GM21737 (cell line): Measurements from ENCODE around the gene ALKAL2.
"Not testable (repeated sequence)": the region's sequence is repeated elsewhere in the genome, so short reads cannot be mapped to it uniquely, and the experiment has no call there.

ENCODE experiments used
- ATAC-seq: cut with Tn5 transposase; IDR thresholded peaks from one replicate; pipeline ENCODE4 v1.9.1; 2021; ENCODE audit warnings: mild to moderate bottlenecking, moderate library complexity; ENCODE audit not compliant: unreplicated experiment

The ALKAL2 gene

DNA sequence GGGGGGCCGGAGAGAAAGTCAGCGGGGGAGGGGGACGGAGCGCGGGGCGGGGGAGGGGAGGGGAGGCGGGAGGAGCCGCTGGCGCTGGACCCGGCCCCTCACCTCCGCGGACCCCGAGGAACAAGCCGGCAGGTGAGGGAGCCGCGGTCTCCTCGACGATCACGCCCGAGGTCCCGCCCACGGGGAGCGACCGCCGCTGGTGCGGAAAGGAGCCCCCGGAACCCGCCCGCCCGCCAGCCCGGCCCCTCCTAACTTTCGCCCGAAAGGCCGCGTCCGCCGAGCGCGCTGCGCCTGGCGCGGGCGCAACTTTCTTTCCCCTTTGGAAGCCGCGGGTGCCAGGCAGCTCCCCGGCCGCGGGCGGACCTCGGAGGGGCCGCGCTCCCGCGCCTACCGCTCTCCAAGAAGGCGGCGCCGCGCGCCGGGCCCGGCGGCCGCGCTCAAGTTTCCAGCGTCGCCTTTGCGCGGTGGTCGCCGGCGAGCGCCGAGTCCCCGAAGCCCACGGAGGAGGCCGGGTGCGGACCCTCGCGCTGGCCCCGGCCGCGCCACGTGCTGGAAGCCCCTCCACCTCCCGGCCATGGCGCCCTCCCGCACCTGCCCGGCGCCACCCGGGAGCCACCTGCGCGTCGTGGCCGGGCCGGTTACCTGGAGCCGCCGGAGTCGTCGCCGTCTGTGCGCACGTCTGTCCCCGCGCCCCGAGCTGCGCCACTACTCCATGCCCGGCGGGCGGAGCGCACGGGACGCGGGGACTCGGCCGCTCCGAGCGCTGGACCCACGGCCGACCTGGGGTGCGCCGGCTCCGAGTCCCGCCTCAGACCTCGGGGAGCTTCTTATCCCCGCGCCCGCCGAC lies at the start of gene ALKAL2:
Gene ALKAL2 (minus strand): TSS at position 181 of the 847 bp plus-strand sequence. CDS start 256 bp downstream, outside the sequence.
- no peak for ATAC-seq

DNA sequence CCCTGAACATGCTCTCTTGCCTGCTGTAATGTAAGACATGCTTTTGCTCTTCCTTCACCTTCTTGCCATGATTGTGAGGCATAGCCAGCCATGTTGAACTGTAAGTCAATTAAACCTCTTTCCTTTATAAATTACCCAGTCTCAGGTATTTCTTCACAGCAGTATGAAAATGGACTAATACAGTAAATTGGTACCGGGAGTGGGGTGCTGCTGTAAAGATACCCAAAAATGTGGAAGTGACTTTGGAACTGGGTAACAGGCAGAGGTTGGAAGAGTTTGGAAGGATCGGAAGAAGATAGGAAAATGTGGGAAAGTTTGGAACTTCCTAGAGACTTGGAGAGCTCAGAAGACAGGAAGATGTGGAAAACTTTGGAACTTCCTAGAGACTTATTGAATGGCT lies 49.1 kb upstream of the ALKAL2 start:
- not testable (repeated sequence) for ATAC-seq

- no peak for ATAC-seq
Observed at GRCh38 chr2:336360-336759, 48.5 kb upstream of the ALKAL2 start.

DNA sequence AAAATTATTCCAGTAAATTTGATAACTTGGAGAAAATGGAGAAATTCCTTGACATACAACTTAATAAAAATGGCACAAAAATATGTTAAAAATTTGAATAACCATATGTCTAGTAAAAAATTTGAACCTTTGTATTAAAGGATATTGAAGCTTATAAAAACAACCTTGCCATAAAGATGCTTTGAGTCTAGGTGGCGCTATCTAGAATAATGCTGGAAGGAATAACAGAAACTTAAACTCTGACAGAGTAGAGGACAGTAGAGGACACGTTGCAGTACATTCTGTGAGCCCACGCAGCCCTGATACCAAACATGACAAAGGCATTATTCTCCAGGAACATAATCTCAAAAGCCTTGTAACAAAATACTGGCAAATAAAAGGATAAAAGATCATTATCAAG lies 44.7 kb upstream of the ALKAL2 start:
- no peak for ATAC-seq

- ATAC-seq: no peak
Observed at GRCh38 chr2:328761-329160, 40.9 kb upstream of the ALKAL2 start.

- no peak for ATAC-seq
Observed at GRCh38 chr2:323035-323434, 35.1 kb upstream of the ALKAL2 start.

DNA sequence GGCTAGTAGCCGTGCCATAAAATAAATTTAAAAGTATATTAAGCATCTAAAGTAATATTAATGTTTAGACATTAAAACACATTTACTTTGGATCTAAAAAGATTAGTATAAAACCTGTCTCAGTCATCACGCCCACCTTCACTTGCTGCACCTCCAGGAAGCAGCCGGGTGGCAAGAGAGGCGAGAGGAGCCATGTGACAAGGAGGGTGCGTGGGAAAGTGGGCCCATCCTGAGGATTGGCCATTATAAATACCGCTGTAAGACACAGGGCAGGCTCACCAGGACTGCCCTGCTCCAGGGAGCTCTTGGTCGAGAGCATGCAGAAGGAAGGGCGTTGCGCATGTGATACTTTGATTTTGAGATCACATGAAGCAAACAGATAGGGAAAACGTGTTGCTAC lies 34.4 kb upstream of the ALKAL2 start:
- no peak for ATAC-seq

GRCh38 chr2:320561-320960 lies 32.7 kb upstream of the ALKAL2 start:
- no peak for ATAC-seq

- no peak for ATAC-seq
Observed at GRCh38 chr2:319059-319600, 31.2 kb upstream of the ALKAL2 start.

- no peak for ATAC-seq
Observed at GRCh38 chr2:317501-318424, 29.9 kb upstream of the ALKAL2 start.

DNA sequence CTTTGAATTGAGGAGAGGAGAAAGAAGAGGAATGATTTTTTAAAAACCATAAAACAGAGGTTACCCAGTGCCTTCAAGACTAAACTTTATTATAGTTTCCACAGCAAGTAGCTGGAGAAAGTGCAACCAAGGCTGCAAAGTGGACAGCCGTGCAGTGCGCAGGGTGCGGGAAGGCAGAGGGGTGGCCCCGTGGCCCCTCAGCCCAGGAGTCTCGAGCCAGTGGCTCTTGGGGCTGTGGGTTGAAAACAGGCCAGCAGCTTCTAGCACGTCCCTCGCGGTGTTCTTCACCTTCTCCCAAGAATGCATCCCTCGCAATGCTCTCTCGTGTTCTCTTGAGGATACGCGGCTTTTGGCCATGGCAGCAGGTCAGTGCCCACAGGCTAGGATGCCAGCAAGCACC lies 28.5 kb upstream of the ALKAL2 start:
- ATAC-seq: no peak

DNA sequence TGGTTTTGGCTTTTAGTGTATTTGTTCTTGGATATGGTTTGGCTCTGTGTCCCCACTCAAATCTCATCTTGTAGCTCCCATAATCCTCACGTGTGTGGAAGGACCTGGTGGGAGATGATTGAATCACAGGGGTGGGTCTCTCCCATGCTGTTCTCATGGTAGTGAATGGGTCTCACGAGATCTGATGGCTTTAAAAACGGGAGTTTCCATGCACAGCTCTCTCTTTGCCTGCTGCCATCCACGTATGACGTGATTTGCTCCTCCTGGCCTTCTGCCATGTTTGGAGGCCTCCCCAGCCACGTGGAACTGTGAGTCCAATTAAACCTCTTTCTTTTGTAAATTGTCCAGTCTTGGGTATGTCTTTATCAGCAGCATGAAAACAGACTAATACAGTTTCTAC lies 28.0 kb upstream of the ALKAL2 start:
- ATAC-seq: not testable (repeated sequence)

GRCh38 chr2:314561-315336 lies 26.9 kb upstream of the ALKAL2 start:
- ATAC-seq: no peak

GRCh38 chr2:313991-314390 lies 26.1 kb upstream of the ALKAL2 start:
- ATAC-seq: no peak

GRCh38 chr2:310994-311393 lies 23.1 kb upstream of the ALKAL2 start:
- no peak for ATAC-seq

GRCh38 chr2:309954-310510 lies 22.1 kb upstream of the ALKAL2 start:
- no peak for ATAC-seq

DNA sequence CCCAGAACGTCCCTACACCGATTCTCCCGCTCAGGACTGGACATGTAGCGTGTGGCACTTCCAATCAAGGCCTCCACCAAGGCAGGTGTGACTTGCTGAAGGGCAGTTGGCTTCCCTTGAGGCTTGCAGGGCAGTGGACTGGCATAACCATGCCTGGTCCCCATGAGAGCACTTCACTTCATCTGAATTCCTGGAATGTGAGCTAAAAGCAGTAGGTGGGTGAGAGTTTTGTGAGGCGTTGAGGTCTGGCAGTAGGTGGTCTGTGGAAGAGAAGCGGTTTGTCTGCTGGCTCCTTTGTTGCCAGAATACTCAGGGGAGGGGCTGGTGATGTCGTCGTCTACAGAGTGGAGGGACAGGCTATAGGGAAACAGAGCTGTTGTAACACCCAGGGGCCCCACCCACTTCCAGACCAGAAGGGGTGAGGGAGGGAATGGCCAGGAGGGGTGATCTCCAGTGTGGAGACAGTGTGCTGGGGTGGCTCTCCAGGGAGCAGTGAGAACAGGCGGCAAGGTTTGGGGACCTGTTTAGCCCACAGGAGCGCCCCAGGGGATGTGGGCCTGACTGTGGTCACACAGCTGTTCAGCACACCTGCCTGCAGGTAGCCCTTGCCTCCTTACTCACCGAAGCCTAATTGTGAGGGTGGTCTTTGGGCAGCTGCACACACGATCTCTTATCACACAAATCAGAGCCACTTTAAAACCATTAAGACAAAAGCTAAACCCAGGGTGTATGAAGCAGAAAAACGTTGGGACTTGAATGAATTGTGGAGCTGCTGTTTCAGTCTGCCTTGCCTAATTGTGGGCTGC lies 21.5 kb upstream of the ALKAL2 start:
- no peak for ATAC-seq

DNA sequence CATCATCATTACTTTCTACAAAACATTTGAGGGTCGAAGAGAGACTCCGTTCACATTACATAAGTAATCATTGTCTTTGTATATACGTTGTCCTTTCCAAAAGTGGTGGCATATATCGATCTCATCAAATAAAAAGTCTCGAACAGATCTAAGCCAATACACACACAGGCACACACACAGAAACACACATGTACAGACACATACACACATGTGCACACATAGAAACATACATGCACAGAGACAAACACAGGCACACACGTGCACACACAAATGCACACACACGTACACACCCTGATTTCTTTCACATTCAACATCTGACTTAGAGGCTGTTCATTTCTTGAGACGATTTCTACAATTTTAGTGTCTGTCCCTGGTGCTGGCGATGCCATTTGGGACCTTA lies 17.5 kb upstream of the ALKAL2 start:
- no peak for ATAC-seq

GRCh38 chr2:296354-296753 lies 8.5 kb upstream of the ALKAL2 start:
- no peak for ATAC-seq

DNA sequence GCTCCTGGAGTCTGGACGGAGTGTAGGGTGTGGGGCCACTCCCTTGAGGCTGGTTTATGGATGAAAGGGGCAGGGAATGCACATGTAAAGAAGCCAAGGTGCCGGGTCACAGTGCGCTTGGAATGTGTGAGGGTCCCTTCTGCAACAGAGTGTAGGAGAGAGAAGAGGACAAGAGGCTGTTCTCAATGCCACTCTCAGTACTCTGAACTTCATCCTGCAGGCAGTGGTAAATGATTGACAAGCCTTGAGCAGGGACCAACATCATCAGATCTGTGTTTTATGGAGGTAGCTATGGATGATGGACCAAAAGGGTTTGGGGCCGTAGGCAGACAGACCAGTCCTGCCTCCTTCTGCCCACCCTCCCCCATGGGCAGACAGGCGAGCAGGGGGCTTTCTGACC lies 7.2 kb upstream of the ALKAL2 start:
- no peak for ATAC-seq
